NCI-H446 (cell line): ENCODE results near the gene TOGARAM2.

Experiments used
- DNase-seq, 2 experiments: peaks; one replicate each; lab custom pipeline; 2025; lab: John Stamatoyannopoulos, UW

Gene TOGARAM2

GRCh38 chr2:29021886-29022285 is 40.8 kb downstream of the TOGARAM2 start:
- DNase-seq, result no peak

- DNase-seq, result no peak
These were observed 41.6 kb downstream of the TOGARAM2 start for GRCh38 chr2:29022679-29023078.

GRCh38 chr2:29023188-29023587 is 42.1 kb downstream of the TOGARAM2 start:
- DNase-seq, result no peak

- DNase-seq, result no peak
These were observed 43.9 kb downstream of the TOGARAM2 start for GRCh38 chr2:29024882-29025430.

- no peak for DNase-seq
These were observed 44.6 kb downstream of the TOGARAM2 start for GRCh38 chr2:29025711-29026110.

GRCh38 chr2:29031046-29031445 is 49.9 kb downstream of the TOGARAM2 start:
- no peak for DNase-seq

GRCh38 chr2:29032189-29032588 is 51.1 kb downstream of the TOGARAM2 start:
- DNase-seq, result no peak

- no peak for DNase-seq
These were observed 52.1 kb downstream of the TOGARAM2 start for GRCh38 chr2:29033172-29033571.

GRCh38 chr2:29033656-29034055 is 52.6 kb downstream of the TOGARAM2 start:
- DNase-seq, result no peak

GRCh38 chr2:29035016-29035745 is 54.1 kb downstream of the TOGARAM2 start:
- no peak for DNase-seq

GRCh38 chr2:29039718-29040480 is 58.8 kb downstream of the TOGARAM2 start:
- DNase-seq, result no peak

GRCh38 chr2:29040552-29040951 is 59.5 kb downstream of the TOGARAM2 start:
- no peak for DNase-seq

GRCh38 chr2:29041161-29041660 is 60.1 kb downstream of the TOGARAM2 start:
- DNase-seq, result no peak

GRCh38 chr2:29042561-29043075 is 61.5 kb downstream of the TOGARAM2 start:
- no peak for DNase-seq

- DNase-seq, result no peak
These were observed 63.4 kb downstream of the TOGARAM2 start for GRCh38 chr2:29044459-29044858.

GRCh38 chr2:29046321-29046720 is 65.2 kb downstream of the TOGARAM2 start:
- DNase-seq, result no peak

- no peak for DNase-seq
These were observed 66.2 kb downstream of the TOGARAM2 start for GRCh38 chr2:29047083-29047845.

GRCh38 chr2:29050591-29050990 is 69.5 kb downstream of the TOGARAM2 start:
- DNase-seq, result no peak

- no peak for DNase-seq
These were observed 70.6 kb downstream of the TOGARAM2 start for GRCh38 chr2:29051730-29052129.

GRCh38 chr2:29052807-29053206 is 71.7 kb downstream of the TOGARAM2 start:
- no peak for DNase-seq

- DNase-seq, result no peak
These were observed 72.1 kb downstream of the TOGARAM2 start for GRCh38 chr2:29053223-29053622.
